Measurements from ENCODE around the gene CUBN. TPM values are rescaled to one million over a fixed set of nuclear protein-coding genes. Genes with fewer than 3 reads are reported as not detected.

CUBN gene
- total and polyA plus RNA-seq, 9 of the 15 experiments (the other 6 are each of a cell fraction or from before 2014, with no cell fraction given) = 0.04 to 0.33 (median 0.09) TPM

DNA sequence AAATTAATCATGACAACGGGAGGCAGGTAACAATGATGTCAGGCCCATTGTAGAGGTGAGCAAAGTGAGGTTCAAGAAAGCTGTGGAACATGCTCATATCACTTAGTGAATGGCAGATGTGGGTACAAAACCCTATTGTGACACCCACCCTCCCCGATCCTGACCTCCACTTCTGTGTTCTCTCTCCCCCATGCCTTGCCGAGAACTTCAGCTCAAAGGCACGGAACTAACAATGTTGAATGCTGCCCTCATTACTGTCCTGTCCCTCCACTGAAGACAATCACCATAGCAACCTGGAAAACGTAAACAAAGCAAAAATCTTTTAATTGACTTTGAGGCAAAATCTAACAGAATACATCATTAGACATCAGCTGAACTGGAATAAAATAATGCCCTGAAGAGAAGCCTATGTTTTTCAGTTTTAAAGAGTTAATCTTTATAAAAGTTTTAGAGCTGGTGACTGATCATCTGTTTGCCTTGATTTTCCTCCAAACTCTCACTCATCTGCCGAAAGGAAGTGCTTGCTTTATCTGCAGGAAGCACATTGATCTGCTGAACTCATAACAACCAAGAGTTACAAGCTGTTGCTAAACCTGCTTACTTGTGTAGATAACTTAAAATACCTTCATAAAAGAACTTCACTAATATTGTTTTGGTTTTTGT is 133.6 kb downstream of the CUBN start (continued):
- TF ChIP-seq CREB5 (CRISPR knock-in tag; IDR thresholded peaks at IDR 0.05) (no peak), TGIF2 (CRISPR knock-in tag; IDR thresholded peaks at IDR 0.05) (no peak), MEF2A (IDR thresholded peaks at IDR 0.05; ENCODE audit: control insufficient read depth, low read depth, low read length) (peak; percentile 66; the same call in 1 of the 2 replicates), HBP1 (CRISPR knock-in tag; IDR thresholded peaks at IDR 0.05) (0 out of 2 replicates have a peak, but pooled peaks have one; percentile 12), NFXL1 (CRISPR knock-in tag; IDR thresholded peaks at IDR 0.05) (no peak), RBM25 (IDR thresholded peaks at IDR 0.05; ENCODE audit: low read depth, low read length, severe bottlenecking) (peak; percentile 99), FOXP1 (CRISPR knock-in tag; IDR thresholded peaks at IDR 0.05) (0 out of 2 replicates have a peak, but pooled peaks have one; percentile 31), HSF4 (CRISPR knock-in tag; IDR thresholded peaks at IDR 0.05; ENCODE audit: borderline replicate concordance) (no peak), SMAD3 (CRISPR knock-in tag; conservative IDR thresholded peaks at IDR 0.05) (0 out of 2 replicates have a peak, but pooled peaks have one; percentile 30), MCM7 (IDR thresholded peaks at IDR 0.05) (no peak), BCLAF1 (IDR thresholded peaks at IDR 0.05; ENCODE audit: borderline replicate concordance in 1 of 2, control insufficient read depth in 1 of 2, low read depth in 2 of 2, low read length in 1 of 2) (no peak)
- TF ChIP-seq, protein P1, sequence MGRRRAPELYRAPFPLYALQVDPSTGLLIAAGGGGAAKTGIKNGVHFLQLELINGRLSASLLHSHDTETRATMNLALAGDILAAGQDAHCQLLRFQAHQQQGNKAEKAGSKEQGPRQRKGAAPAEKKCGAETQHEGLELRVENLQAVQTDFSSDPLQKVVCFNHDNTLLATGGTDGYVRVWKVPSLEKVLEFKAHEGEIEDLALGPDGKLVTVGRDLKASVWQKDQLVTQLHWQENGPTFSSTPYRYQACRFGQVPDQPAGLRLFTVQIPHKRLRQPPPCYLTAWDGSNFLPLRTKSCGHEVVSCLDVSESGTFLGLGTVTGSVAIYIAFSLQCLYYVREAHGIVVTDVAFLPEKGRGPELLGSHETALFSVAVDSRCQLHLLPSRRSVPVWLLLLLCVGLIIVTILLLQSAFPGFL (CRISPR knock-in tag; IDR thresholded peaks at IDR 0.05) = no peak
- TF ChIP-seq, protein P2, sequence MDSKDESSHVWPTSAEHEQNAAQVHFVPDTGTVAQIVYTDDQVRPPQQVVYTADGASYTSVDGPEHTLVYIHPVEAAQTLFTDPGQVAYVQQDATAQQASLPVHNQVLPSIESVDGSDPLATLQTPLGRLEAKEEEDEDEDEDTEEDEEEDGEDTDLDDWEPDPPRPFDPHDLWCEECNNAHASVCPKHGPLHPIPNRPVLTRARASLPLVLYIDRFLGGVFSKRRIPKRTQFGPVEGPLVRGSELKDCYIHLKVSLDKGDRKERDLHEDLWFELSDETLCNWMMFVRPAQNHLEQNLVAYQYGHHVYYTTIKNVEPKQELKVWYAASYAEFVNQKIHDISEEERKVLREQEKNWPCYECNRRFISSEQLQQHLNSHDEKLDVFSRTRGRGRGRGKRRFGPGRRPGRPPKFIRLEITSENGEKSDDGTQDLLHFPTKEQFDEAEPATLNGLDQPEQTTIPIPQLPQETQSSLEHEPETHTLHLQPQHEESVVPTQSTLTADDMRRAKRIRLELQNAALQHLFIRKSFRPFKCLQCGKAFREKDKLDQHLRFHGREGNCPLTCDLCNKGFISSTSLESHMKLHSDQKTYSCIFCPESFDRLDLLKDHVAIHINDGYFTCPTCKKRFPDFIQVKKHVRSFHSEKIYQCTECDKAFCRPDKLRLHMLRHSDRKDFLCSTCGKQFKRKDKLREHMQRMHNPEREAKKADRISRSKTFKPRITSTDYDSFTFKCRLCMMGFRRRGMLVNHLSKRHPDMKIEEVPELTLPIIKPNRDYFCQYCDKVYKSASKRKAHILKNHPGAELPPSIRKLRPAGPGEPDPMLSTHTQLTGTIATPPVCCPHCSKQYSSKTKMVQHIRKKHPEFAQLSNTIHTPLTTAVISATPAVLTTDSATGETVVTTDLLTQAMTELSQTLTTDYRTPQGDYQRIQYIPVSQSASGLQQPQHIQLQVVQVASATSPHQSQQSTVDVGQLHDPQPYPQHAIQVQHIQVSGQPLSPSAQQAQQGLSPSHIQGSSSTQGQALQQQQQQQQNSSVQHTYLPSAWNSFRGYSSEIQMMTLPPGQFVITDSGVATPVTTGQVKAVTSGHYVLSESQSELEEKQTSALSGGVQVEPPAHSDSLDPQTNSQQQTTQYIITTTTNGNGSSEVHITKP (IDR thresholded peaks at IDR 0.05; ENCODE audit: partially characterized antibody) = no peak

Measured in K562 (cell line).